H1 (cell line): ENCODE results near the gene RELN.

Experiments used
- CHD1 ChIP-seq: IDR thresholded peaks from 2 replicates; pipeline ENCODE4 v1.6.1; 2012; ENCODE audit warnings: low read depth, low read length, improper control_type of control experiment
- CHD2 ChIP-seq: IDR thresholded peaks from 2 replicates; pipeline ENCODE4 v1.6.1; 2012; ENCODE audit warnings: low read length, improper control_type of control experiment
- EZH2 ChIP-seq: fragments of 200-600 bp; sonication (generic); IDR thresholded peaks from 2 replicates; pipeline ENCODE4 v1.7.1; 2012; ENCODE audit warnings: low read depth, mild to moderate bottlenecking, moderate library complexity, low read length, inconsistent platforms; ENCODE audit not compliant: severe bottlenecking
- GABPA ChIP-seq: IDR thresholded peaks from 2 replicates; pipeline ENCODE4 v1.6.1; 2011; ENCODE audit warnings: mild to moderate bottlenecking, low read length, moderate library complexity, borderline replicate concordance; ENCODE audit not compliant: insufficient read depth
- RAD21 ChIP-seq, 2 experiments: IDR thresholded peaks in 1 of 2; conservative IDR thresholded peaks in 1 of 2; 2 replicates each; pipeline ENCODE4 v1.6.1; 2011; ENCODE audit warnings: low read depth in 2 of 2, low read length in 2 of 2, improper control_type of control experiment in 1 of 2, inconsistent platforms in 1 of 2, mild to moderate bottlenecking in 1 of 2, moderate library complexity in 1 of 2
- RBBP5 ChIP-seq: IDR thresholded peaks from 2 replicates; pipeline ENCODE4 v1.7.1; 2012; ENCODE audit warnings: low read depth, mild to moderate bottlenecking, inconsistent platforms, low read length, moderate library complexity, borderline replicate concordance
- SP1 ChIP-seq: IDR thresholded peaks from 2 replicates; pipeline ENCODE4 v1.6.1; 2011; ENCODE audit warnings: low read depth, low read length
- TF ChIP-seq, protein P1 (sequence below): IDR thresholded peaks from 2 replicates; pipeline ENCODE4 v1.6.1; 2012; ENCODE audit warnings: low read length, inconsistent platforms
- TF ChIP-seq, protein P2 (sequence below), 3 experiments: IDR thresholded peaks; 1 replicate in 2 of 3; 2 replicates in 1 of 3; pipeline versions ENCODE4 v1.5.1 to v1.6.1; 2011; ENCODE audit warnings: low read length in 3 of 3, mild to moderate bottlenecking in 3 of 3, inconsistent platforms in 2 of 3, low read depth in 1 of 3, moderate library complexity in 1 of 3; ENCODE audit not compliant: insufficient read depth in 1 of 3; ENCODE audit errors: control extremely low read depth in 1 of 3

DNA sequence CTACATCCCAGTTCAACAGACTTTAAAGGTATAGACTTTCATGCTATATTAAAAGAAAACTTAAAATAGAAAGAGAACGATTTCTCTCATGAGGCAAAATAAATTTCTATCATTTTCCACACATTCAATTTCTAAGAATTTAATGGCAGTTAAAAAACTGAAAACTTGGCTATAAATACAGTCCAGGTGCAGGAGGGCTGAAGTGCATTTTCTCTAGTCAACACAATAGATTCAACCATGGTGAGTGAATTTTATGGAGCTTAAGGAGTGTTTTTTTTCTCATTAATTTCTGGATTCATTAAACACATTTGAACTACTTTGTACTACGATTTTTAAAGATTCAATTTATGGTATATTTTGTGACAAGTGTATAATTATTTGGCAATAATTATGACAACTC, 302.7 kb downstream of the RELN start:
- TF ChIP-seq EZH2 = no peak
- TF ChIP-seq, protein P1, sequence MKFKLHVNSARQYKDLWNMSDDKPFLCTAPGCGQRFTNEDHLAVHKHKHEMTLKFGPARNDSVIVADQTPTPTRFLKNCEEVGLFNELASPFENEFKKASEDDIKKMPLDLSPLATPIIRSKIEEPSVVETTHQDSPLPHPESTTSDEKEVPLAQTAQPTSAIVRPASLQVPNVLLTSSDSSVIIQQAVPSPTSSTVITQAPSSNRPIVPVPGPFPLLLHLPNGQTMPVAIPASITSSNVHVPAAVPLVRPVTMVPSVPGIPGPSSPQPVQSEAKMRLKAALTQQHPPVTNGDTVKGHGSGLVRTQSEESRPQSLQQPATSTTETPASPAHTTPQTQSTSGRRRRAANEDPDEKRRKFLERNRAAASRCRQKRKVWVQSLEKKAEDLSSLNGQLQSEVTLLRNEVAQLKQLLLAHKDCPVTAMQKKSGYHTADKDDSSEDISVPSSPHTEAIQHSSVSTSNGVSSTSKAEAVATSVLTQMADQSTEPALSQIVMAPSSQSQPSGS = no peak
- TF ChIP-seq RBBP5 = no peak
- TF ChIP-seq, protein P2, sequence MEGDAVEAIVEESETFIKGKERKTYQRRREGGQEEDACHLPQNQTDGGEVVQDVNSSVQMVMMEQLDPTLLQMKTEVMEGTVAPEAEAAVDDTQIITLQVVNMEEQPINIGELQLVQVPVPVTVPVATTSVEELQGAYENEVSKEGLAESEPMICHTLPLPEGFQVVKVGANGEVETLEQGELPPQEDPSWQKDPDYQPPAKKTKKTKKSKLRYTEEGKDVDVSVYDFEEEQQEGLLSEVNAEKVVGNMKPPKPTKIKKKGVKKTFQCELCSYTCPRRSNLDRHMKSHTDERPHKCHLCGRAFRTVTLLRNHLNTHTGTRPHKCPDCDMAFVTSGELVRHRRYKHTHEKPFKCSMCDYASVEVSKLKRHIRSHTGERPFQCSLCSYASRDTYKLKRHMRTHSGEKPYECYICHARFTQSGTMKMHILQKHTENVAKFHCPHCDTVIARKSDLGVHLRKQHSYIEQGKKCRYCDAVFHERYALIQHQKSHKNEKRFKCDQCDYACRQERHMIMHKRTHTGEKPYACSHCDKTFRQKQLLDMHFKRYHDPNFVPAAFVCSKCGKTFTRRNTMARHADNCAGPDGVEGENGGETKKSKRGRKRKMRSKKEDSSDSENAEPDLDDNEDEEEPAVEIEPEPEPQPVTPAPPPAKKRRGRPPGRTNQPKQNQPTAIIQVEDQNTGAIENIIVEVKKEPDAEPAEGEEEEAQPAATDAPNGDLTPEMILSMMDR (IDR thresholded peaks at IDR 0.05; ENCODE audit: control extremely low read depth in 1 of 3, insufficient read depth in 1 of 3, low read depth in 1 of 3, low read length in 3 of 3) = no peak
- TF ChIP-seq GABPA = no peak
- no peak for TF ChIP-seq CHD2
- TF ChIP-seq RAD21 (IDR thresholded peaks at IDR 0.05 in 1 of 2, conservative IDR thresholded peaks at IDR 0.05 in 1 of 2; ENCODE audit: low read depth in 2 of 2, low read length in 2 of 2) = no peak
- no peak for TF ChIP-seq CHD1
- TF ChIP-seq SP1 = no peak
